ENCODE results near the gene FAM47E.
"Not testable (repeated sequence)": the region's sequence is repeated elsewhere in the genome, so short reads cannot be mapped to it uniquely, and the experiment has no call there.

Gene FAM47E

DNA sequence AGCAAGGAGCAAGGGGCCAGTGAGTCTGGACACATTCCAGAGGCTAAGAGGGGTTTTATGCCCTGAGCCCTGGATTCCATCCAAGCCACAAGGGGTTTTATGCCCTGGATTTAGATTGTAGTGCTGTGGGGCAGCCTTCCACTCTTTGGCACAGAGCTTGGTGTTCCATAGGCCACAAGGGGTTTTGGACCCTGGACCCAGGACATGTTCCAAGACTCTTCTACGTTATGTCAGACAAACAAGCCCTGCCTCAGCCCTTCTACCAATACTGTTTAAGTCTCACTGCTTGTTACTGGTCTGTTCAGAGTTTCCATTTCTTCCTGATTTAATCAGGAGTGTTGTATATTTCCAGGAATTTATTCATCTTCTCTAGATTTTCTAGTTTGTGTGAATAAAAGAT is 25.1 kb upstream of the FAM47E start:
- DNase-seq: no peak

- DNase-seq: no peak
These were observed 18.8 kb upstream of the FAM47E start for GRCh38 chr4:76232681-76233080.

- peak; percentile 76 for DNase-seq
These were observed 18.4 kb upstream of the FAM47E start for GRCh38 chr4:76233083-76233482.

DNA sequence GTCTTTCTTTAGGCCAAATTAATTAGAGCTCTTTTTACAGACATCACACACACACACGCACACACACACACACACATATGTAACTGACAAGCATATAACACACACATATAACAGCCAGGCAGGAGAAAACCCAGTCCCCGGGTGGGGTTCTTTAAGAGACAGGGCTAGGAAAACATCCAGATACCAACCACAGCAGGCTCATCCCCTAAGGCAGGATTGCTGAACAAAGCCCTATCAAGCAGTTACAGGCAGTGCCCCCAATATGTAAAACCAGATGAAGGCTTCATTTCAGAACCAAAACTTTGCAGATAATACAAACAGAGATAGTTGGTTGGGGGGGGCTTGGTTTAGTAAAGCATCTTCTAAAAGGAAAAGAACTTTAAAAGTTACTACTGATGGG is 18.0 kb upstream of the FAM47E start:
- DNase-seq: peak; percentile 98

DNA sequence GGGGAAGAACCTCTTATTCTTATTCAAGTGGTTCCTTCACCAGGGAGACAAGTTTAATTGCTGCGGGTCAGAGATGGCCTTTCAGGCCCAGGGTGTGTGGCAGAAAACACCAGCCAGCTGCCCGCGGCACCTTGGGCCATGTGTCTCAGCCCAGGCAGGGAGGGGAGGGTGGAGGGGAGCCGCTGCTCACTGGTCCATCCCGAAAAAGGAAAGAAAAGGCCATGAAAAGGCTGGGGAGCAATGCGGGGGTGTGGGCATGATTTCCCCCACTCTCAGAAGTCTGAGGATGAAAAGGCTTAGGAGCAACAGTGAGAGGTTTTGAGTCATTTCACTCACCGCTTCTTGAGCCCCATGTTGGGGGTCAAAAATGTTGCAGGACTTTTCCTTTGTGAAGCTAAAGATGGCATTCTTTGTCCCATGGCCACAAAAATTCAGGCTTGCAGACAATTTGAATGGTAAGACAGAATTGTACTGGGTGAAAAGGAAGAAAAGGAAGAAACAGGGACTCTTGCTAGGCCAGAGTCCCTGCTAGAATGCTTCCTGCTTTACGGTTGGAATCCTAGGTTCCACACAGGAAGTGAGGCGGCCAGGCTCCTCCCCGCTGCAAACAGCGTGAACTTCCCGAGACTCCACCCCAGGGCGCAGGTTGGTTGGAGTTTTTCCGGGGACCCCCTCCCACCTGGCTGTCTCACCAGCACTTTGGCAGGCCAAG is 17.4 kb upstream of the FAM47E start:
- DNase-seq: no peak

- no peak for DNase-seq
These were observed 16.9 kb upstream of the FAM47E start for GRCh38 chr4:76234679-76235044.

- no peak for DNase-seq
These were observed 16.1 kb upstream of the FAM47E start for GRCh38 chr4:76235407-76235806.

GRCh38 chr4:76235915-76236314 is 15.6 kb upstream of the FAM47E start:
- DNase-seq: no peak

DNA sequence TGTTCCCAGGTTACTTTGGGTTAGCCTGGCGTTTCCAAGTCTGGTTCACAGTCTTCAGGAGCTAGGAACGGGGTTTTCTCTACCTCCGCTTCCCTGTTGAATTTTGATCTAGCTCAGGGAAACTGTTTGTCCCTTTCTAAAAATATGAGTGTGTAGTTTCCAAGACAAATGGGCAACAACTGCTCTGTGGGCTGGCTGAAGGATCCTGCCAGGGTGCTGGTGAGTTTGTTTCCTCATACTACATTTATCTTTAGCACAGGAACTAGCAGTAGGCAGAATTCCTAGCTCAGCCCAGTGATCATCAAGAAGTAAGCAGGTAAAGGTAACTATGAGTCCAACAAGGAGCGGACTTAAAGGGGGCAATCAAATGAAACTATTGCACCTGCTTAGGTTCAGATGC is 13.3 kb upstream of the FAM47E start:
- DNase-seq: no peak

- no peak for DNase-seq
These were observed 12.8 kb upstream of the FAM47E start for GRCh38 chr4:76238701-76239100.

GRCh38 chr4:76240236-76240635 is 11.3 kb upstream of the FAM47E start:
- DNase-seq: no peak

DNA sequence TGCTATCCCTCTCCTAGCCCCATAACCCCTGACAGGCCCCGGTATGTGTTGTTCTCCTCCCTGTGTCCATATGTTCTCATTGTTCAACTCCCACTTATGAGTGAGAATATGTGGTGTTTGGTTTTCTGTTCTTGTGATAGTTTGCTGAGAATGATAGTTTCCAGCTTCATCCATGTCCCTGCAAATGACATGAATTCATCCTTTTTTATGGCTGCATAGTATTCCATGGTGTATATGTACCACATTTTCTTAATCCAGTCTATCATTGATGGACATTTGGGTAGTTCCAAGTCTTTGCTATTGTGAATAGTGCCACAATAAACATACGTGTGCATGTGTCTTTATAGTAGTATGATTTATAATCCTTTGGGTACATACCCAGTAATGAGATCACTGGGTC is 7.6 kb upstream of the FAM47E start:
- DNase-seq: not testable (repeated sequence)

DNA sequence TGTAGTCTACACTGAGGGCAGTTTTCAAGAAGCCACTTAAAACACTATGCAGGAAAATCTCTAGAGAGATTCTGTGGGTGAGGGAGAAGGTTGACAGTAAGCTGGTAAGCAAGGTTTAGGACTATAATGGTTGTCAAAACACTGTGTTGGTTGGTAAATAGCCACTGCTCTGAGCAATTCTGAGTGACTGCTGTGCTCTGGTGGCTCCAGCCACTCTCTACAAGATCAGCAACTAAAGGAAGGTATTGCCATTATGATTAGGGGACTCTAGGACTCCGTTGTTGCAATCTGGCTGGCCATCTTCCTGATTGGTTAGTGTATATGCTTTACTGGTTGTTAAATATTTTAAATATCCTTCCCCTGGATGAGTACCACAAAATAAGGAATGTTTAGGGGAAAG is 5.5 kb upstream of the FAM47E start:
- no peak for DNase-seq

GRCh38 chr4:76246852-76247251 is 4.7 kb upstream of the FAM47E start:
- no peak for DNase-seq

- DNase-seq: no peak
These were observed 559 bp upstream of the FAM47E start for GRCh38 chr4:76250962-76251361.

DNA sequence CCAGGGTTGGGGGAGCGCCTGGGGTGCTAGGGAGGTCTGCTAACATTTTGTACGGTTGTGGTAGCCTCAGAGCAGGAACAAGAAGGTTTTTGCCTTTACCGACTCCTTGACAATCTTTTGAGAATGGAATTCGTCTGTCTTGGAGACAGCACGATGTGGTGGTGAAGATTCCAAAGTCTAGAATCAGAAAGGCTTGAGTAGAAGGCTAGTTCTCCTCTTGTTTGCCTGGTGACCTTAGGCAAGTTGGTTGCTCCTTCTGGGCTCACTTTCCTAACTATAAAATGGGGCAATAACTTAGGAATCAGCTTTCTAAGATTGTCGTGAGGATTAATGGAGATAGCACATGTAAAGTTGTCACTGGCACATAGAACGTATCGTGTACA is 741 bp downstream of the FAM47E start:
- DNase-seq: no peak

- DNase-seq: no peak
These were observed 2.0 kb downstream of the FAM47E start for GRCh38 chr4:76253511-76253910.

DNA sequence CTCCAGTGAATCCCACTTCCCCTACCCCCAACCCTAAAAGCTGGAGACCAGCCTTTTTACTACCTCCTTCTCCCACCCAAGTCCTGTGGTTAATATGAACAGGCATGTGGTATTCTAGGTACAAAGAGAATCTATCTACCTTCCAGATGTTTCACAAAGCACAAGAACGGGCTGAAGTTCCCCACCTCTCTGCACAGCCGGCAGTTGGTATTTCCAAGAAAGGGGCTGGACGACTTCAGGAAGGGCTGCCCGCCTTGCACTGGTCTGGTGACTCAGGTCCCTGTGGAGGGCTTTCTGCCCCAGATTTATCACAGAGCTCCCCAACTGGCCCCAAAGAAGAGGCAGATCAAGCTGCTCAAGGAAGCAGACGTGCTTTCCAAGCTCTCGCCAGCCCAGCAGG is 4.5 kb downstream of the FAM47E start:
- DNase-seq: peak; percentile 82

DNA sequence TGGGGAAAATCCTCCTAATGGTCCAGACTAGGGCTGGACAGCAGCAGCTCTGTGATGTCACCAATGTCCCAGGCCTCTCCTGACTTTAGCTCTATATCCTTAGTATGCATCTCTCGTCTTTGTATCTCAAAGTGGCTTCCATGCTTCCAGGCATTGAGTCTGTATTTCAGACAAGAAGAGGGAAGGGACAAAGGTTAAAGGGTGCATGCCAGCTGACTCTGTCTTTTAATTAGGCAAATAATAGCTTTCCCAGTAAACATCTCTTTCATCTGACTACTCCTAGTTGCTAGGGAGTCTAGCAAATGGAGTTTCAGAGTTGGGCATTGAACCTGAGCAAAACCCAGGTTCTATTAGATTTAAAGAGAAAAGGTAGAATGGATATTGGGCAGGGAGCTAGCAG is 5.4 kb downstream of the FAM47E start:
- DNase-seq: no peak

- DNase-seq: no peak
These were observed 6.3 kb downstream of the FAM47E start for GRCh38 chr4:76257824-76258223.

DNA sequence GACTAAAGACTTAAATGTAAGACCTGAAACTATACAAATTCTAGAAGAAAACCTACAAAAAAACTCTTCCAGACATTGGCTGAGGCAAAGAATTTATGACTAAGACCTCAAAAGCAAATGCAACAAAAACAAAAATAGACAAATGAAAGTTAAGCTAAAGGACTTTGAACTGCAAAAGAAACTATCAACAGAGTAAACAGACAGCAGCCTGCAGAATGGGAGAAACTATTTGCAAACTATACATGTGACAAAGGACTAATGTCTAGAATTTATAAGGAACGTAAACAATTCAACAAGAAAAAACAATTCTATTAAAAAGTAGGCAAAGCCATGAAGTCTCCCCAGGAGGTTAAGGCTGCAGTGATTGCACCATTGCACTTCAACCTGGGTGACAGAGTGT is 9.1 kb downstream of the FAM47E start:
- DNase-seq: no peak

GRCh38 chr4:76265631-76266218 is 14.2 kb downstream of the FAM47E start:
- no peak for DNase-seq

DNA sequence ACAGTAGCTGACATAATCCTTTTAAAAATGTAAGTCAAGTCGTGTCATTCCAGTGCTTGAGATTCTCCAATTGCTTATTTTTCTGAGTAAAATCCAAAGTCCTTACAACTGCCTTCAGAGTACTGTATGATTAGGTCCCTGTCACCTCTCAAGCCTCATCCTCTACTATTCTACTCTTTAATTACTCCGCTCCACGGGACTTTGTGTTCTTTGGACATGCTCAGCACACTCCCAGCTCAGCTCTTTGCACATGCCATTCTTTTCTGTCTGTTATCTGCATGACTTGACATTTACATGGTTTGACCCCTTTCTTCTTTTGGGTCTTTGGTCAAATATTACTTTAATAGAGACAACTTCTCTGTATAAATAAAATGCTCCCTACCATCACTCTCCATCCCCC is 15.1 kb downstream of the FAM47E start:
- DNase-seq: no peak

DNA sequence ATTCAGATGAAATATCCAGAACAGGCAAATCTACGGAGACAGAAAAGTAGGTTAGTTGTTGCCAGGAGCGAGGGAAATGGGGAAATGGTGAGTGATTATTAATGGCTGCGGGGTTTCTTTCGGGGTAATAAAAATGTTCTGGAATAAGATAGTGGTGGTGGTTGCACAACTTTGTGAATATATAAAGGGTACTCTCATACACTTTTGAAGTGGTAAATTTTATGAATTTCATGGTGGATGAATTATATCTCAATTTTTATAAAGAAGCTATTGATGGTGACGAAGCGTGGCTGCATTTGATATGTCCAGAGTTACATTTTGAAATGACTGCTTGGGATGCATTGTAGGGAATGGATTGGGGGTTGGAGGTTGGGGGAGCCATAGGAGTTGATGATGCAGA is 16.3 kb downstream of the FAM47E start:
- no peak for DNase-seq

Measured in hematopoietic multipotent progenitor cell treated with erythropoietin and hydrocortisone succinate and interleukin-3 and kit ligand, for 8 days (in vitro differentiated cells).